OCI-LY1 (cell line): ENCODE measurements around the gene ARAP3.

ENCODE experiments used
- EZH2 ChIP-seq: fragments of 200-600 bp; sonication (generic), shearing (Covaris generic); IDR thresholded peaks from 2 replicates; pipeline ENCODE4 v1.8.0; 2017; ENCODE audit warnings: borderline replicate concordance, mixed run types, mild to moderate bottlenecking, antibody characterized with exemption, low read length, moderate library complexity, mixed read lengths
- TF ChIP-seq, protein P1 (sequence below): fragments of 200-600 bp; sonication (generic), shearing (Covaris generic); IDR thresholded peaks from 2 replicates; pipeline ENCODE4 v1.5.1; 2017; ENCODE audit warnings: mild to moderate bottlenecking, antibody characterized with exemption, low read length, moderate library complexity, mixed read lengths

DNA sequence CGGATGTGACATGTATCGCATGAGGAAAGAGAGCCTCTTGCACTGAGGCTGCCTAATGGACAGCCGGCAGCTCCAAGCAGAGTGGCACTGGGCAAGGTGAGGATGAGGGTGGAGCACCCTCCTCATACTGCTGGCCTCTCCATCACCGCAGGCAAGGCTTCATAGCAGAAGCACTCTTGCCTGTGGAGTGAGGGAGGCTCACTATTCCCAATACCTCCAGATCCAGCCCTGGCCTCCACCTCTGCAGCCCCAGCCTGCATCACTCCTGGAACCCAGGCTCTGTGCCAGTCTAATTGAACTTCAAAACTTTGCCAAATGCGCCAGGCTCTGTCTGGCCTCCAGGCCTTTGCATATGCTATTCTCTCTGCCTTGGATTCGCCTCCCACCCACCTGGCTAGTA lies 29.7 kb upstream of the ARAP3 start:
- TF ChIP-seq, protein P1, sequence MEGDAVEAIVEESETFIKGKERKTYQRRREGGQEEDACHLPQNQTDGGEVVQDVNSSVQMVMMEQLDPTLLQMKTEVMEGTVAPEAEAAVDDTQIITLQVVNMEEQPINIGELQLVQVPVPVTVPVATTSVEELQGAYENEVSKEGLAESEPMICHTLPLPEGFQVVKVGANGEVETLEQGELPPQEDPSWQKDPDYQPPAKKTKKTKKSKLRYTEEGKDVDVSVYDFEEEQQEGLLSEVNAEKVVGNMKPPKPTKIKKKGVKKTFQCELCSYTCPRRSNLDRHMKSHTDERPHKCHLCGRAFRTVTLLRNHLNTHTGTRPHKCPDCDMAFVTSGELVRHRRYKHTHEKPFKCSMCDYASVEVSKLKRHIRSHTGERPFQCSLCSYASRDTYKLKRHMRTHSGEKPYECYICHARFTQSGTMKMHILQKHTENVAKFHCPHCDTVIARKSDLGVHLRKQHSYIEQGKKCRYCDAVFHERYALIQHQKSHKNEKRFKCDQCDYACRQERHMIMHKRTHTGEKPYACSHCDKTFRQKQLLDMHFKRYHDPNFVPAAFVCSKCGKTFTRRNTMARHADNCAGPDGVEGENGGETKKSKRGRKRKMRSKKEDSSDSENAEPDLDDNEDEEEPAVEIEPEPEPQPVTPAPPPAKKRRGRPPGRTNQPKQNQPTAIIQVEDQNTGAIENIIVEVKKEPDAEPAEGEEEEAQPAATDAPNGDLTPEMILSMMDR: no peak
- TF ChIP-seq EZH2: no peak
